Loucy (cell line): ENCODE data around the gene ELN.

Source experiments
- CTCF ChIP-seq: fragments of 200-600 bp; sonication (generic); conservative IDR thresholded peaks from 2 replicates; pipeline ENCODE4 v1.5.1; 2014; ENCODE audit warnings: mild to moderate bottlenecking, antibody characterized with exemption, low read length
- EZH2phosphoT487 ChIP-seq: fragments of 200-600 bp; IDR thresholded peaks from 2 replicates; pipeline ENCODE4 v1.6.1; 2018; ENCODE audit warnings: antibody characterized with exemption, mild to moderate bottlenecking, moderate library complexity, borderline replicate concordance

GRCh38 chr7:74029991-74030415, 2.0 kb downstream of the ELN start:
- no peak for TF ChIP-seq CTCF
- no peak for TF ChIP-seq EZH2phosphoT487
